HG02884 (cell line): ENCODE results near the gene EYS.
"Not testable (repeated sequence)": the region's sequence is repeated elsewhere in the genome, so short reads cannot be mapped to it uniquely, and the experiment has no call there.

Experiments
- ATAC-seq: cut with Tn5 transposase; IDR thresholded peaks from one replicate; pipeline ENCODE4 v1.9.1; 2021; ENCODE audit warnings: mild to moderate bottlenecking, moderate library complexity; ENCODE audit not compliant: unreplicated experiment

Gene EYS

GRCh38 chr6:63935732-63936131, 1771.3 kb downstream of the EYS start:
- ATAC-seq, result no peak

DNA sequence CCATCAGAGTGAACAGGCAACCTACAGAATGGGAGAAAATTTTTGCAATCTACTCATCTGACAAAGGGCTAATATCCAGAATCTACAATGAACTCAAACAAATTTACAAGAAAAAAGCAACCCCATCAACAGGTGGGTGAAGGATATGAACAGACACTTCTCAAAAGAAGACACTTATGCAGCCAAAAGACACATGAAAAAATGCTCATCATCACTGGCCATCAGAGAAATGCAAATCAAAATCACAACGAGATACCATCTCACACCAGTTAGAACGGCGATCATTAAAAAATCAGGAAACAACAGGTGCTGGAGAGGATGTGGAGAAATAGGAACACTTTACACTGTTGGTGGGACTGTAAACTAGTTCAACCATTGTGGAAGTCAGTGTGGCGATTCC, 1773.1 kb downstream of the EYS start:
- not testable (repeated sequence) for ATAC-seq

DNA sequence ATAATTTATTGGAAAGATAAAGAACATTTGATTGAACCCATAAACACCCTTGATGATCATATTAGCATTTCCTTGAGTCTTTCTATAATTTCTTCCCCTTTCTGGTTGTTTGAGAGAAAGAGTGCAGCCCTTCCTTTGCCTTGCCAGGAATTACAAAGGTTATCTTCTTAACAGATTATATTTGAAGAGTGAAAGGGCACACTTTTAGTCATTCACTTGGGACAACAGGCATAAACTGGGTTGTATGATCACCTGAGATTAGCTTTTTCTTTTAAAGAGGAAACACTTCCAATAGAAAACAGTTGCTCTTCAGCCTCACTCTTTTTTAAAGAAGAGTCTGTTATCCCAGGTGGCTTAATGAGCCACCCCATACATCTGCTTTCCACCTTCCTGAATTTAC, 1776.2 kb downstream of the EYS start:
- ATAC-seq, result no peak

GRCh38 chr6:63929111-63929510, 1777.9 kb downstream of the EYS start:
- no peak for ATAC-seq

- ATAC-seq, result no peak
Observed at GRCh38 chr6:63928613-63929012, 1778.4 kb downstream of the EYS start.

DNA sequence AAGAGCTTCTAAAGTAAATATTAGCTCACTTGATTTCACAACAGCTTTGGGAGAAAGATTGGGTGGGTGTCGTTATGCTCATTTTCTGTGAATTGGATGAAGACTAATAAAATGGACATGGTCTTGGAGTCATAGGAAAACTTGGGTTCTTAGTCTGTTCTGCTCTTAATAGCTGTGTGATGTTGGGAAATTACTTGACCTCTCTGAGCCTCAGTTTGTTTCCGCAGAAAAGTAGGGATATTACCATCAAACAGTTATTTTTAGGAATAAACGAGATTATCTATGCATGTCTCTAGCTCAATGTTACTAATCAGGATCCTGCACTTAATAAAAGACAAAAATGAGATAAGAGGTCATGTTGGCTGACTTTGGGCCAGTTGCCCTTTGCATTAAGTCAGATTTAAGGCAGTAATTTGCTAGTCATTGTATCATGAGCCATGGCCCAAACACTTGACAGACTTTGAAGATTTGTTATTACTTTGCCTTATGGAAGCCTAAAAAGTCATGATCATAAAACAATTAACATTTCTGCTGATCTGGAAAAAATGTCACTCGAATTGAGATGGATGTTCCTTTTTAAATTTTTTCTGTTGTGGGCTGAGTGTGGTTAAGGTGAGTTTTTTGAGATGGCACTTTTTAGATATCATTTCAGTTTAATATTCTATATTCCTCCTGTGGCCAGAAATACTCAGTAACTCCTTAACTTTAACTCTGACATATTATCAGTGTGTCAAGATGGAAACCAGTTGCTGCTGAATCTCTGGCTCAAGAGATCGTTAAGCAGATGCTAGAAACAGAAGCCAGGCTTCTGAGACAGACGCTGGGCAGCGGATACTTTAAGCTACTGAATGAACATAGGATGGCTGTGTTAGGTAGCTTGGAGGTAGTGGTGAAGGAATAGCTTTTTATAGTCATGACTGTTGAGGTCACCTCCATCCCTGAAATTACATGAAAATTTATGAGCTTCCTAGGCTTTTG, 1779.8 kb downstream of the EYS start:
- ATAC-seq, result no peak

DNA sequence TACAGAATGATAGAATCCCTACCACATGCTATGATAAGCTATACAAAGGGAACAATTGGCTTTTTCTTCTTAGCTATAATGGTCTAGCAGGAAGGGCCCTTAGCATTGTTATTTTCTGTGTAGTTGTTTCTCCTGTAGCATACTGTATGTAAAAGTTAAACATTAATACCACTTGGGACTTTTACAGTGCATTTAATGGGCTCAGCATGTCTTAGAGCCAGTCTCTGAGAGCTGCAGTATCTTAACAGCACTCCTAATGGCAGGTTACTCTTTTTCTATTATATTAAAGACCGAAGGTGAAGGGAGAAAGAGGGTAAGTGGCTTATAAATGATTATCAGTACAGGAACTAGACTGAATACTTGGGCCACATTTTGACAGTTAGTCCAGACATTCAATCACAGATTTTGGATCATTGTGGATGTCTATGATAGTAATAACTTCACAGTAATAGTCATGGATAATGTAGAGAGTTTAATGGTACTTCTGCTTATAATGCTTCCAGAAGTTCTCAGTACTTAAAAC, 1780.7 kb downstream of the EYS start:
- no peak for ATAC-seq

DNA sequence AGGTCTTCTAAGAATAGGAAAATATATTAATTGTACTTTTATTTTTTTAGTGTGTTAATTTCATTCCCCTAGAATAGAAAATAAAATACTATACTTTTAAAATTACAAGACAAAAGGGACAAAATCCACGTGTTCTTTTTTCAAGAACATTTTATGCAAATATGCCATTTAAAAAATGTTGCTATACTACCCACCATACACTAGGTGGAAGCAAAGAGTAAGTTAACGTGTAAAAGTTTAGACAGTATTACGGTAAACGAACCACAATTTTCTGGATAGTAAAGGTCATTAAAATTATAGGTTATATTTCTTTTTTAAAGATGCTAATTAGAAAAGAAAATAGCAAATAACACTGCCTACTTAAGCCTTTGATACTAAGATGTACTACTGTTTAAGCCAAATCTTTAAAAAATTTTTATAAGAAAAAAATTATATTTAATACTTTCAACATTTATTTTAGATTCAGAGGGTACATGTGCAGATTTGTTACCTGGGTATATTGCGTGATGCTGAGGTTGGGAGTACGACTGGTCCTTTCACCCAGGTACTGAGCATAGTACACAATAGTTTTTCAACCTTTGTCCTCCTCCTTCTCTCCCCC, 1783.8 kb downstream of the EYS start:
- ATAC-seq, result peak; percentile 85

DNA sequence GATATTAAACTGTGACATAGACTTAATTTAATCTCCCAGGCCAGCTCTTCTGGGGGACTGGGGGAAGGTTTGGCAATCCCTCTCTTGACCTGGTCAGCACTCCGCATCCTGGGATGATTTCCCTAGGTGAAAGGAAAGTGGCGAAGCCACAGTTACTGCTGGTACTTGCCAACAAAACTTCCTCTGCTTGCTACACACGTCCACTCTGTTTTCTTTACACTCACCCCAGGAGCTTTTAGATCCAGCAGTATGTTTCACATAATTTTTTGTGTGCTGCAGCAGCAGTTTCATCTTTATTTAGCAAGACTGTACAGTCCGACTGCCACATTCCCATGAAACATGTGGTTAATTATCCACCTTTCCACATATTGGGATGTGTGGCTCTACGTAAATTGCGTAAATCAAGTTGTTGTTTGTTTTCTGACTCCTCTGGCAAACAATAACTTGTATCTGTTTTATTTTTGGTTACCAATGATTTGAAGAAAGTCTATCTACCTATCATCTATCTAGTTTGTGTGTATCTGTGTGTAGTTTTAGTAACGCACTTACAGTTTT, 1787.4 kb downstream of the EYS start:
- no peak for ATAC-seq

DNA sequence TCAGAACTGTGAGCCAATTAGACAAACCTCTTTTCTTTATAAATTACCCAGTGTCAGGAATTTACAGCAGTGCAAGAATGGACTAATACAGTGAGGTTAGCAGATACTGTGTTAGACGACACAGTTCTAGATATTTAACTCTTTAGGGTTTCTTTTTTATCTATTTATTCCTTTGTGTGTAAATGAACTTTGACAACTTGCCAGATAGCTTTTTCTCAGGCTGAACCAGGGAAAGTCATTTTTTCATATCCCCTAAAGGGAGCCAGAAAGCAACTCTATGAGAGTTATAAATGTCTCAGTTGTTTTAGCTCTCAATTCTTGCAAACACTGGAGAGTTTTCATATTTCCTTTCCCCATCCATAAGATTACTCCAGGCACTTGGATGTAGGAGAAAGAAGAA, 1794.1 kb downstream of the EYS start:
- ATAC-seq, result no peak

GRCh38 chr6:63910863-63911551, 1796.0 kb downstream of the EYS start:
- no peak for ATAC-seq

- ATAC-seq, result no peak
Observed at GRCh38 chr6:63904650-63905248, 1802.3 kb downstream of the EYS start.

- no peak for ATAC-seq
Observed at GRCh38 chr6:63899550-63899949, 1807.5 kb downstream of the EYS start.

DNA sequence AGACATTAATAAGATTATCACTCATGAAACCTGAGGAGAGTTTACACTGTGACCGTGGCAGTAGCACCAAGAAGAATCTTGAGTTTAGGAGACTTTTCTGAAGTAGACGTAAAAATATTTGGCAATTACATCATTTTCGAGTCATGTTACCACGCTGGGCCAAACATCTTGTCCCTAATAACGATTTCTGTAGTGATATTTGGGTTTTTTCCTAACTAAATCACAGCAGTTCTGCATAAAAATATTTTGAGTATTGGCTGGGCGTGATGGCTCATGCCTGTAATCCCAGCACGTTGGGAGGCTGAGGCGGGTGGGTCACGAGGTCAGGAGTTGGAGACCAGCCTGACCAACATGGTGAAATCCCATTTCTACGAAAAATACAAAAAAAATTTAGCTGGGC, 1809.1 kb downstream of the EYS start:
- no peak for ATAC-seq

GRCh38 chr6:63897459-63897858, 1809.6 kb downstream of the EYS start:
- ATAC-seq, result no peak

GRCh38 chr6:63888416-63888815, 1818.6 kb downstream of the EYS start:
- no peak for ATAC-seq

DNA sequence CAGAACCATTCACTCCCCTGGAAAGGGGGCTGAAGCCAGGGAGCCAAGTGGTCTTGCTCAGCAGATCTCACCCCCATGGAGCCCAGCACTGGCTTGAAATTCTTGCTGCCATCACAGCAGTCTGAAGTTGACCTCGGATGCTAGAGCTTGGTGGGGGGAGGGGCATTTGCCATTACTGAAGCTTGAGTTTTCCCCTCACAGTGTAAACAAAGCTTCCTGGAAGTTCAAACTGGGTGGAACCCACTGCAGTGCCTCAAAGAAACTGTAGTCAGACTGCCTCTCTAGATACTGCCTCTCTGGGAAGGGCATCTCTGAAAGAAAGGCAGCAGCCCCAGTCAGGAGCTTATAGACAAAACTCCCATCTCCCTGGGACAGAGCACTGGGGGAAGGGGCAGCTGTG, 1819.2 kb downstream of the EYS start:
- not testable (repeated sequence) for ATAC-seq

DNA sequence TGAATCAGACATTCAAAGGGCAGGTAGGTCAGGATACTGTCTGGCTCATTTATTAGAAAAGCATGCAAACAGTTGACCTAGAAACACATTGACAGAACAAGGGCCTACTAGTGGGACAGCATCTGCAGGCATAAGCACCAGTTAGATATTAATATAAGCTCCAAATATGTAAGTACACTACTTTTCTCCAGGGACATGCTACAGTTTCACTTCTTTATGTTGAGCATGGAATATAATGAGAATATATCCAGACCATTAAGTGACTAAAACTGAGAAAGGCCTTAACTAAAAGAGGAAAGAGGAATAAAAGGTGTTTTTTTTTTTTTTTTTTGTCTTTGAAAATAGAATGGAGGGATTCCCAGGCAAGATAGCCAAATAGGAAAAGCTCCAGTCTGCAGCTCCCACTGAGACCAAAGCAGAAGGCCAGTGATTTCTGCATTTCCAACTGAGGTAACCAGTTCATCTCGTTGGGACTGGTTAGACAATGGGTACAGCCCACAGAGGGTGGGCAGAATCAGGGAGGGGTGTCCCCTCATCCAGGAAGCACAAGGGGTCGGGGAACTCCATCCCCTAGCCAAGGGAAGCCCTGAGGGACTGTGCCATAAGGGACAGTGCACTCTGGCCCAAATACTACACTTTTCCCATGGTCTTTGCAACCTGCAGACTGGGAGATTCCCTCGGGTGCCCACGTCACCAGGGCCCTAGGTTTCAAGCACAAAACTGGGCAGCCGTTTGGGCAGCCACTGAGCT, 1819.8 kb downstream of the EYS start:
- ATAC-seq, result no peak

DNA sequence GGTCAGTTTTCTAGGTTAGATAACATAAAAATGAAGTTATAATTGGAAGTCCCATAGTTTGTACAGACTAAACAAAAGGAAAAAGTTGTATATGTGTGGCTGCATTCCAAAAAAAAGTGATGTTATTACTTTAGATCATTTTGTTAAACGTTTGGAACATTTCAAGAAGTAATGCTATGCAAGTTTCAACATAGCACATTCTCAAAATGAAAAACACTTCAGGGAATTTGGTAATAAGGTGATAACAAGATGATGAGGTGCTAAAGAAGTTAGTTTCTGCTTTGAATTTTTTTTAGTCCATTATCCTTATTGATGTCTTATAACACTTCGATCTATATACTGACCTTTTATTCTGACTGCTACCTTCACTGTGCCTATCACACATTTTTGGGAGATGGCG, 1820.7 kb downstream of the EYS start:
- no peak for ATAC-seq

DNA sequence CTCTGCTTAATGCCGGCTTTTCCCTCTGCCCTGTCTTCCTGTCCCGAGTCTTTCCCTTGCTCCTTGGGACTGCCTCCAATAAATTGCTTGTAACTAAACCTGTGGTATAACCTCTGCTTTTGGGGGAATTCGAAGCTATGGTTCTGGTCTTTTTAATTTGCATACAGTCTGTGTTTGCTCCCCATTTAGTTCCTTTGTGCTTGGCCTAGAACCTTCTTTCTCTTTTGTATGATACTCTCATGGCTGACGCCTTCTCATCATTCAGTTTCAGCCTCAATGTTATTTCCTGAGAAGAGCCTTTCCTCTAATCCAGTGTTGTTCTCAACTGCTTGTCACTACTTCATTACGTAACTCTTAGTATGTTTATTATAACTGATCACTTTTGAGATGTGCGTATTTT, 1823.4 kb downstream of the EYS start:
- ATAC-seq, result no peak
